ENCODE data around the gene SYNE2.

SYNE2 gene

DNA sequence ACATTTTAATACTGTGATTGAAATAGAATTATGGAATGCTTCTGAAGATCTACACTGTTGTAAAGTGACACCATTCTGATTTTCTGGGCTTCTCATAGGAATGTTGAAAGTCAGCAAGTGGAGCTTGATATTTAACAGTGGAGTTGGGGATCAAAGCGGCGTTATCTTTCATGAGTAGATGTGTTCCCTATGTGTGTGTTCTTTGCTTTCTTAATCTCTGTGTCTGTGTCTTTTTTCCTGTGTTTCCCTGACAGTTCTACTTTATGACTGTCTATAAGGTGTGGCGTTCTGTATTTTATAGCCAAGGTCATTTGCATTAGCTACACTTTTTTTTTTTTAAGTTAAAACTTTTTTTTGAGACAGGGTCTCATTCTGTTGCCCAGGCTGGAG, 24.7 kb downstream of the SYNE2 start:
- no peak for DNase-seq

DNA sequence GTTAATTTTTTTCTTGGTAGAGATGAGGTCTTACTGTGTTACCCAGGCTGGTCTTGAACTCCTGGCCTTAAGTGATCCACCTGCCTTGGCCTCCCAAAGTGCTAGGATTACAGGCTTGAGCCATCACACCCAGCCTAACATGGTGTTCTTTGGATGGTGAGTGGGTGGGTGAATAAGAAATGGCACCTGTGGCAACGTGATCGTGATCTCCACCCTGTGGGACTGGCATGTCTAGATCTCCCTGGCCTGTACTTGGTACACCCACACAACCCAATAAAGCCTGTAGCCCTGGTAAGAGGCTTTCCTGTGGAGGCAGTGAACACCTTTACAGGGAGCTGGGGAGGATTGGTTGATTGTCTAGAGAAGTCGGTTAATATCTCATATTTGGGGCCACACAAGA, 25.2 kb downstream of the SYNE2 start:
- no peak for DNase-seq

DNA sequence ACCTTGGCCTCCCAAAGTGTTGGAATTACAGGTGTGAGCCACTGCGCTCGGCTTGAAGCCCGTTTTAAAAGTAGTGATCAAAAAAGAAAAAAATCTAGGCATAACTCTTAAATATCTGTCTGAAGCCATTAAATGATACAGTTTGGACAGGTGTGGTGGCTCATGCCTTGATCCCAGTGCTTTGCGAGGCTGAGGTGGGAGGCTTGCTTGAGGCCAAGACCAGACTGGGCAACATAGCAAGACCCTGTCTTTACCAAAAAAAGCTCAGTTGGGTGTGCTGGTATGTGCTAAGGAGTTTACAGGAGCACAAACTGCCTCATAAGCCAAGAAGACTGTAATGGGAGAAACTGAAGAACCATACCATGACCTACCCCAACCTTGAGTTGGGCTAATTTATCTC, 26.0 kb downstream of the SYNE2 start:
- no peak for DNase-seq

DNA sequence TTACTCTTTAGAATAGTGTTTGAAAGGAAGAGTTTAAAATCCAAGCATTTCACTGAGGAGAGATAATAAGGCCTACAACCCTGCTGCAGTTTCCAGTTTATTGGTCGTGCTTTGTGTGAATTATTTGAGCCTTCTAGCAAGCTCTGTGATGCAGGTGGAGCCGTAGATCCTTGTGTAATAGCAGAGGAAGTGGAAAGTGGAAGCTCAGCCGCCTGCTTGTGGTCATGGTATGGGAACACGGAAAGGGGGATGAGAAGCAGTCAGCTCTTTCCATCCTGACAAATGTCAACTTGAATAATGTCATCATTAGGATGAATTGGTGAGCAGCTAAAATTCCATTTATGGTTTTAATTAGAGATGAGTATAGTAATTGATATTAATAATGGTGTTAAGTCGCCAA, 29.1 kb downstream of the SYNE2 start:
- no peak for DNase-seq

DNA sequence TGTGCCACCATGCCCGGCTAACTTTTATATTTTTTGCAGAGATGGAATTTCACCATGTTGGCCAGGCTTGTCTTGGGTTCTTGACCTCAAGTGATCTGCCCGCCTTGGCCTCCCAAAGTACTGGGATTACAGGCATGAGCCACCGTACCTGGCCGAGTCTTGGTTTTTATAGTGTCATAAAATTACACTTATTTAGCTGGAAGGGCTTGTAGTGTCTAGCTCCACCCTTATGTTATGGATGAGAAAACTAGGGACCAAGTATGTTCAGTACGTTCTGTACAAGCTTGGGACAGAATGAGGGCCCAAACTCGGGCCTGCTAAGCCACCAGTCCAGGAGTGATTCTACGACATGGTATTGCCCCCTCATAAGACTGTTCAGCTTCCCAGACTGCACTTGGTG, 35.1 kb downstream of the SYNE2 start:
- no peak for DNase-seq

DNA sequence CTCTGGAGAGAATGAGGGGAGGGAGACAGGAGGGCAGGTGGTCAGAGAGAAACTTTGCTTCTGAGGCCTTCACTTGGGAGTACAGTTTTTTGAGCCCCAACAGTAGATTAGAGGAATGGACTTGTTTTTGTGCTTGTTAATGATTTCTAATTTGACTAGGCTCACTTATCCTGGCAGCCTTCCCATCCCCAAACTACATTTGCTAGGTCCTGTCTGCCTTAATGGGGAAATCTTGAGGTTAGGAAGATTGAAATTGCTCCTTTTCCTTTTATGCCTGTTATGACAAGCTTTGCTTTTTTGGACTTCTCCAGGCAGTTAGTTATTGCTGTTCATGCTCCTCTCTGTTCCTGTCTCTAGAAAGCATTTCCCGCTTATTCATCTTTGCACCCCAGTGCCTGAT, 37.7 kb downstream of the SYNE2 start:
- no peak for DNase-seq

DNA sequence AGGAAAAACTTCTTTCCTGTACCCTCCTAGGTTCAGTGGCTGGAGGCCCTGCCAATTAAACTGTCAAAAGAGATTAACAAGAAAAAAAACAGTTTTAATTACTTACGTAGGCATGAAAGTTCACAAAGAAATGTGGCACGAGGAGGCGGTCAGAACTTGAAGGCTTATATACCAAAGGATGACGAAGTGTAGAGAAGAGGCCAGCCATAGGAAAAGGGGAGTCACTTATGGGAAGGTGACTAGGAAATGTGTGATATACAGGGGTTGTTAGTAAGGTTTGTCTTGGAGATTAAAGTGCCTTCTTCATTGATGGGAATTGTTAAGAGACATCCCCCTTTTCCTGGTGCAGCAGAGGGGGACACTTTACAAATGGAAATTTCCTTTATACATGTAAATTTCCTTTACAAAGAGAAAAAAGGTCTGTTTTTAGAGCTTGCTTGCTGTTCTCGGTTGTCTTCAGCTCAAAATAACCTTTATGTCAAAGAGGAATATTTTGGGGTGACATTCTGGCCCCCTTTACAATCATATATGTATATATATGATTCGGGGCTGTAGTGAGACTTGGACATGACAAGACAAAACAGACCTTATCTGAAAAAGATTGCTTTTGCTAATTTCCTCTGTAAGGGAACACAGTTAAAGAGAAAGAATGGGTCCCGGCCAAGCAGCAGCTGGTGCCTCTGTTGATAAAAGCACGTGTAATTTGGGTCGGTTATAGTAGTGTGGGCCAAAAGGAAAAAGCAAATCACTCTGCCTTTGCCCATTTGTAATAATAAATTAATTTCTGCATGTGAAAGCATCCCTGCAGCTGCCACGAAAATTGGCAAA, 38.6 kb downstream of the SYNE2 start:
- DNase-seq, result peak; percentile 37

DNA sequence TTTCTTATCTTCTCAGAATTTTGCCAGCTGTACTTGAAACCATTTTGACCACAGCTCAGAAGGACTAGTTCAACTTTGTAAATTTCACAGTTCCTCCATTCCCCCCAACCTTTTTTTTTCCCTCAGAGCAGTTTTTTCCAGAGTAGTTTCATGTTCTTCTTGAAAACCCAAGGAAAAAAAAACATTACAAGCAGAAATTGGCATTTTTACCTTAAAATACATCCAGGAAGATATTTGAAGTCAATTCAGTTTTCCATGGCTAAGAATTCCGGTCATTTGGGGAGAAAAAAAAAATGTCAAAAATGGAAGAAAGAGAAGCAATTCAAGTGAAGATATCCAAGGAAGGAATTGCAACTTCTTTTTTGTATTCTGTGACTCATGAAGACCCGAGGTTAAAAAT, 39.5 kb downstream of the SYNE2 start:
- DNase-seq, result no peak

DNA sequence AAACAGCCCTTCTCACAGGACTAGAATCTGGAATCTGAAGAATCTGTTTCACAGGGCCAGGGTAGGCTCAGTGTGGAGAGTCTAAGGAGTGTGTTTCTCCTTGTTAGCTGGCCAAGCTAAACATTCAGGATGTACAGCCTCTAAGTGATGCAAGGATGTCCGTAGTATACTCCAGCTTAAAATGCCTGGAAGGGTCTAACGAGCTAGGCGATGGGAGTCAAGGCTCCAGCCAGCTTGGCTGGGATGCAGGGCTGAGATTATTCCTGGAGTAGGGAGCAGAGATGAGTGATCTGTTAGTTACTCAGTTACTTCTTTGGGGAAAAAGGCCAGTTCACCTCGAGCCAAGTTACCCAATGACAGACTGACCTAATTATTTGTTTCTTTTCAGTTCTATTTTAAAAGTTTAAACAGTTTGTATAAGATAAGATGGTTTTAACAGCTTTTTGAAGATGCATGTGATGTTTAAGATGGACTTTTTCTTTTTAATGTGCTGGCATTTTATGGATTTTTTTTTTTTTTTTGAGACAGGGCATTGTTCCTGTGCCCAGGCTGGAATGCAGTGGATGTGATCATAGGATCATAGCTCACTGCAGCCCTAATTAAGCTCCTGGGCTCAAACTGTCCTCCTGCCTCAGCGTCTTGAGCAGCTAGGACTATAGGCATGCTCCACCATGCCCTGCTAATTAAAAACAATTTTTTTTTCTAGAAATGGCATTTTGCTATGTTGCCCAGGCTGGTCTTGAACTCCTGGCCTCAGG, 41.1 kb downstream of the SYNE2 start:
- DNase-seq, result peak; percentile 20

DNA sequence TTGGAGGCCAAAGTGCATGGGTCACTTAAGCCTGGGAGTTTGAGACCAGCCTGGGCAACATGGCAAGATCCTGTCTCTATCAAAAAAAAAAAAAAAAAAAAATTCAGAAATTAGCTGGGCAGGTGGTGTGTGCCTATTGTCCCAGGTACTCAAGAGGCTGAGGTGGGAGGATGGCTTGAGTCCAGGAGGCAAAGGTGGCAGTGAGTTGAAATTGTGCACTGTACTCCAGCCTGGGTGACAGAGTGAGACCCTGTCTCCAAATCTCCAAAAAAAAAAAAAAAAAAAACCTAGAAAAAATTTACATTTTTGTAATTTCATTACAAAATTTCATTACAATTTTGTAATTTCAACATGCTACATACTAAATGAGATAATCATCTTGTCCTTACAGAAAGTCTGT, 42.7 kb downstream of the SYNE2 start:
- no peak for DNase-seq

DNA sequence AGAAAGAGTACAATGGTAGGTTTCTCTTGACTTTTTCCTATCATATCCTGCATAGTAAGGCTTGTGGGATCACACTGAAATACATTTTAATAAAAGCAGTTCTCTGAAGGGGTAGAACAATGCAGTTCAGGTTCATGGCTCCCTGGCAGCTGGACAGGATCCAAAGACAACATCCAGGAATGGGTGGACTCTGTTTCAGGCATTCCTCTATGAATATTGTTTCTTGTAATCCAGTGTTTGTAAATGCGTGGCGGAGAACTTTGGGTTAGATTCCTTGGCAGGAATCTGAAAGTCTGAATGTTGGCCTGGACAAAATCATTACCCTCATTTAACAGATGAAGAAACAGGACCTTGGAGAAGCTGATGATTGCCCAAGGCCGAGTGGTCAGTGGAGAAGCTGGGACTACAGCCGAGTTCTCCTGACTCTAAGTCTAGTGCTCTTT, 43.5 kb downstream of the SYNE2 start:
- DNase-seq, result no peak

DNA sequence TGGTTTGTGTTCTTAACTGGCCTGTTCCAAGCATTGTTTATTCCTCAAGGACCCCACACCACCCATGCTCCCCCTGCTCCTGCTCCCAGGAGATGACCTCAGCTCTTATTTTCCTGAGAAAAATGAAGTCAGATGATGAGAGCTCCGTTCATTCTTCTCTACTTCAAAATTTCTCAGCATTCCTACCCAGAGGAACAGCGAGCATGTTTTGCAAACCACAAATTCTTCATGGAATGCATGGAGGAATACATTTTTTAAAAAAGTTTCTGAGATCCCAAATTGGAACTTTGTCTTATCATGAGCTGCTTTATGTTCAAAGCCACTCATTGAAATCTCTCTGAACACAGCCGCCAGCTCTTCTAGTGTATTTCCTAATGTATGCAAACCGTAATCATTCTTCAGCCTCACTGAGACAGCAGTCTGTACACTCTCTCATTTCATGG, 44.9 kb downstream of the SYNE2 start:
- no peak for DNase-seq

DNA sequence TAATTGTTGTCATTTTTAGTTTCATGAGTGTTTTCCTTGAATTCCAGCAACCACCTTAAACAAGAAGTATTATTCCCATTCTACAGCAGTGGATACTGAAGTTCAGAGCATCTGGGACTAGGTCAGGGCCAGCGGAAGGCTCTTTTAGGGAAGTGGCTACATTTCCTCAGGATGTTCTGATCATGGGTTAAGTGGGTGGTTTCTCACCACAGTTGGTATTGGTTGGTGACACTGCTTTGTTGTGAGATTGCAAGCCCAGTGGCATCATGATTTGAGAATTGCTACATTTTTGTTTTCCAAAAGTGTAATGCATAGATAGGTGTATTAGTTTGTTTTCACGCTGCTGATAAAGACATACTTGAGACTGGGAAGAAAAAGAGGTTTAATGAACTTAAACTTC, 47.1 kb downstream of the SYNE2 start:
- DNase-seq, result no peak

DNA sequence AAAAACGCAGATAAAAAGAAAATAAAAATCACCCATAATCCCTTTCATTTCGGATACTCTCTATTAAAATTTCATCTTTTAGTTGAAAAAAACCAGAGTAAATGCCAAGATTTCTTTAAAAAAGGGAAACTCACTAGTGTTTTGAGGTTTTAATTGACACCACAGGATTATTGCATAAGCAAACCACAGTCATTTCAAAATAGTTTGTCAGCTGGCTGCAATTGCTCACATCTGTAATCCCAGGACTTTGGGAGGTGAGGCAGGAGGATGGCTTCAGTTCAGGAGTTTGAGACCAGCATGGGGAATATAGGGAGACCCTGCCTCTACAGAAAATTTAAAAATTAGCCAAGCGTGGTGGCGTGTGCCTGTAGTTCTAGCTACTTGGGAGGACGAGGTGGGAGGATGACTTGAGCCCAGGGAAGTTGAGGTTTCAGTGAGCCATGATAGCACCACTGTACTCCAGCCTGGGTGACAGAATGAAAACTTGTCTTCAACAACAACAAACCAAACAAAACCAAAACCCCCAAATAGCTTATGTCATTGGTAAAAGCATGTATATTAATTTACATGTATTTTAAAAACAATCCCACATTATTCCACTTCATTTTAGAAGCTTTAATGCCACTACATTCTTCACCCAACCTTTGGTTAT, 48.8 kb downstream of the SYNE2 start:
- no peak for DNase-seq

DNA sequence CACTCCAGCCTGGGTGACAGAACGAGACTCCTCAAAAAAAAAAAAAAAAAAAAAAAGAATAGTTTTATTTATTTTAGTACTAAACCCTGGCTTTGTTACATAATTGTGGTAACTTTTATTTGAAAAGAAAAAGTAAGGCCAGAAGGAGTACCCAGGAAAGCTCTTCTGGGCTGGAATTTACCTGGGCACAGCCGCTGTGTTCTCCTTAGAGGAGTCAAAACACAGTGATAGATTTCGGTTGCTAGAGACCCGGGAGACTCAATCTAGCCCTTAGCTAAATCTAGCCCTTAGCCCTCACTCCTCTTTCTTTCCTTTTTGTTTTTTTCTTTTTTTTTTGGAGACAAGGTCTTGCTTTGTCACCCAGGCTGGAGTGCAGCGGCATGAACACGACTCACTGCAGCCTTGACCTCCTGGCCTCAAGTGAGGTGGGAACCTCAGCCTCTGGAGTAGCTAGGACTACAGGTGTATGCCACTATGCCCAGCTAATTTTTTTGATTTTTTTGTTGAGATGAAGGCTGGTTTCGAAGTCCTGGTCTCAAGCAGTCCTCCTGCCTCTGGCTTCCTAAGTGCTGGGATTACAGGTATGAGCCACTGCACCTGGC, 49.7 kb downstream of the SYNE2 start:
- DNase-seq, result no peak

DNA sequence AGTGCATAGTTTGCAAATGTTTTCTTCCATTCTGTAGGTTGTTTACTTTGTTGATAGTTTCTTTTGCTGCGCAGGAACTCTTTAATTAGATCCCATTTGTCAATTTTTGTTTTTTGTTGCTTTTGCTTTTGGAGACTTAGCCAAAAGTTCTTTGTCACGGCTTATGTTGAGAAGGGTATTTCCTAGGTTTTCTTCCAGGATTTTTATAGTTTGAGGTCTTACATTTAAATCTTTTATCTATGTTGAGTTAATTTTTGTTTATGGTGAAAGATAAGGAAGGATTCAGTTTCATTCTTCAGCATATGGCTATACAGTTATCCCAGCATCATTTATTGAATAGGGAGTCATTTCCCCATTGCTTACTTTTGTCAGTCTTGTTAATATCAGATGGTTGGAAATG, 51.9 kb downstream of the SYNE2 start:
- no peak for DNase-seq

DNA sequence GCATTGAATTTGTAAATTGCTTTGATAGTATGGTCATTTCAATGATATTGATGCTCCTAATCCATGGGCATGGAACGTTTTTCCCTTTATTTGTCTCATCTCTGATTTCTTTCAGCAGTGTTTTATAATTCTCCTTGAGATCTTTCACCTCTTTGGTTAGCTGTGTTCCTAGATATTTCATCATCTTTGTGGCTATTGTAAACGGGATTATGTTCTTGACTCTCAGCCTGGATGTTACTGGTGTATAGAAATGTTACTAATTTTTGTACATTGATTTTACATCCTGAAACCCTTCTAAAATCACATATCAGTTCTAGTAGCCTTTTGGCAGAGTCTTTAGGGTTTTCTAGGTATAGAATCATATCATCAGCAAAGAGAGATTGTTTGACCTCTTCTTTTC, 52.6 kb downstream of the SYNE2 start:
- DNase-seq, result no peak

DNA sequence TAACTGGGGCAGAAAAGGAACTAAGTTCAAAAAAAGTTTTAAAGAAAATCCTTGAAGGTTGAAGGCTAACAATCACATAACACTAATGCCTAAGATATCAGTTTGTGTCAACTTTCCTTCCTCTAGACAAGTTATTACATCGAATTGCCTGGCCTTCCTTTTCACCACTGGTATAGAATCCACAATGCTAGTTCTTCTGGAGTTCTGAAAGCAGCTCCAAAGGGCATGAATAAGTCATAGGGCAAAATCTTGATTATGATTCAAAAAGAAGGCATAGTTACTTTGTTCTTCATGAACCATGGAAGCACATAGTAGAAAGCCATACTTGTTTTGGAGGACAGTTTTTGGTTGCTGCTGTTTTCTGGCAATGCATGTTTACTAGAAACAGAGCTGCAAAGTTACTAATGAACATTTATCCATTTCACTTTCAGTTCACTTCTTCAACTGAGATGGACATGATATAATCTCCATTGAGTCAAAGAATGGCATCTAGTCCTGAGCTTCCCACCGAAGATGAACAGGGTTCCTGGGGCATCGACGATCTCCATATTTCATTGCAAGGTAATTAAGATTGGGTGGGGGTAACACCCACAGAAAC, 56.0 kb downstream of the SYNE2 start:
- DNase-seq, result no peak

DNA sequence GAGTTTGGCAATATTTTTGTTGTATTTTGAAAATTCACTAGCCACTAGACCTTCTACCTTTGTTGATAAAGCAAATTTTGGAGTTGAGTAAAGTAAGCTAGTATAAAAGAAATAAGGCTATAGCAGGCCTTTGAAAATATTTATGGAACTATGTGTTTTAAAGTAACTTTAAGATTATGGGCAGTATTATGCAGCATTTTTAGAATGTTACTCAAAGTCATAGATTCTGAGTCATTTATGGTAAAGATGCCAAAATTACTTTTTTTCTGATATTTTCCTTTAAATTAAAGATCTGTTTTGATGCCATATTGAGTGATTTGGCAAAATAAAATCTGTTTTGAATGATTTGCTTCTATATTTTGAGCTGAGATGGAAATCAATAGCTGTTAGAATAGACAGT, 57.2 kb downstream of the SYNE2 start:
- DNase-seq, result no peak

DNA sequence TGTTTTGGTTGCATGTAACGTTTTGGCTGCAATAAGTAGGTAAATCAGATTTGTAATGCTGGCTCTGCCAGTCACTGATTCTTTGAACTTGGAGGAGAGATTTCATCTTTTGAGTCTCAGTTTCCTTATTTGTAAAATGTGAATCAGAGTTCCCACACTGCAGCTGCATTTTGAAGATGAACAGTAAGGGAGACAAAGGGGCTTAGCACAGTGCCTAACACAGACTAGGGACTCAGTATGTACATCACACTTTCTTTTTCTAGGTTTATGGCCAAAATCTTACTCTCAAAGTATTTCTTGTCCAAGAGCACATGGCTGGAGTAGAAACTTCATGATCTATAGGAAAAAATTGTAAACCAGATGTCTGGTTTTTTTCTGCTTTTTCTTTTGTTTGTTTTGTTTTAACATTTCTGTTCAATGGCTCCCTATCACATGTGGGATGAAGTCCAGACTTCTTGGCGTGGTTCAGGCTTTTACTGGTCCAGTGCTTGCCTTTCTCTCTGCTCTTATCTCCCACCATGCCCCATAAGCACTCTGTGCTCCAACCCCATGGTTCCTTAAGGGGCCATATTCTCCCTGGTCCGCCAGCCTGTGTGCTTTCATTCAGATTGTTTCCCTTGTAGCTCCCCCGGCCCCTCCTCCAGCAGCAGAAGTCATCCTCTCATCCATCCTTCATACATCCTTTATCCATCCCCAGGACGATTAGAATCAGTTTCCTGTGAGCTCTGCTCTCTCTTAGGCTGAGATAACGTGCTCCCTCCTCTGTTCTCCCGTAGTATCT, 58.0 kb downstream of the SYNE2 start:
- DNase-seq, result no peak

DNA sequence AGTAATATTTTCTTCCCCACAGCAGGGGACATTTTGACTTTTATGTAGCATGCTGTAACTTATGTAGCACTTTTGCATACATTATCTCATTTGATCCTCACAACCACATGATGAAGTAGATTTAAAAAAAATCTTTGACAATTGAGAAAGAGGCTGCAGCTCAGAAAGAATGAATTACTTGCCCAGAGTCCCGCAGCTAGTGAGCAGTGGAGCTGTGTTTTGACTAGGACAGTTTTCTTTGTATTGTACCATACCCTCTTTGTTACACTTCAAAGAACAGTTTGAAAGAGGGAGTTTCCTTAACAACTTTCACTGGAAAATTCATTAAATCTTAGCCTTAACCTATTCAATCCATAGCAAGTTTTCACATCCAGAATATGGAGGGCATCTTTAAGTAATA, 58.6 kb downstream of the SYNE2 start:
- no peak for DNase-seq

DNA sequence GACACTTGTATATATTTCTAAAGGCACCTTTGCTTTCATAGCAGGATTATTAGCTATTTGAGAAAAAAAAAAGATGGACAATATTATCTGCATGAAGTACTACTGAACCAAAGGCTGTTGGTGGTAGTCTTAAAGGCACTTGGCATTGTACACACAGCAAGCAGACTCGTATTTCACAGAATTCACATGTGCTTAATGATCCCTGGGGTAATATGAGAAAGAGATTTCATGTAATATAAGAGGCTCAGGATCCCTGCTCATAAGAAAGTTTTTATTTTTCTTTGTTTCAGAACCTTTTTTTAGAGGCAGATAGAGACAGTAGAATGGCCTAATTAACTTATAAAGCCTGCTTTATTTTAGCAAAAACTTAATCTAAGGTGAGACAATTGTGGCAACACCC, 59.5 kb downstream of the SYNE2 start:
- DNase-seq, result no peak
